ENCODE measurements around the gene MYH7.

GRCh38 chr14:23435543-23436326, at the start of gene MYH7:
- TF ChIP-seq CTCF (IDR thresholded peaks at IDR 0.05 in 4 of 5, conservative IDR thresholded peaks at IDR 0.05 in 1 of 5) = no peak
- TF ChIP-seq POLR2A (IDR thresholded peaks at IDR 0.05) = no peak
